Measurements from ENCODE around the gene LDOC1.
"Not testable (repeated sequence)": the region's sequence is repeated elsewhere in the genome, so short reads cannot be mapped to it uniquely, and the experiment has no call there.

The LDOC1 gene

GRCh38 chrX:141176586-141177451 lies at the start of gene LDOC1:
LDOC1 (minus strand) TSS chrX:141177129; CDS start chrX:141177021, 108 bp downstream.
- DNase-seq, result peak; percentile 81

- DNase-seq, result no peak
Measured at GRCh38 chrX:141221611-141222010, 44.7 kb upstream of the LDOC1 start.

- no peak for DNase-seq
Measured at GRCh38 chrX:141220342-141221008, 43.5 kb upstream of the LDOC1 start.

- DNase-seq, result no peak
Measured at GRCh38 chrX:141214196-141214595, 37.3 kb upstream of the LDOC1 start.

GRCh38 chrX:141201962-141202361 lies 25.0 kb upstream of the LDOC1 start:
- DNase-seq, result no peak

- DNase-seq, result not testable (repeated sequence)
Measured at GRCh38 chrX:141188573-141188972, 11.6 kb upstream of the LDOC1 start.

- no peak for DNase-seq
Measured at GRCh38 chrX:141185366-141185765, 8.4 kb upstream of the LDOC1 start.

GRCh38 chrX:141183000-141183399 lies 6.1 kb upstream of the LDOC1 start:
- DNase-seq, result no peak

GRCh38 chrX:141180851-141181250 lies 3.9 kb upstream of the LDOC1 start:
- no peak for DNase-seq

GRCh38 chrX:141175786-141176185 lies 1.1 kb downstream of the LDOC1 start:
- DNase-seq, result no peak

GRCh38 chrX:141164406-141164805 lies 12.5 kb downstream of the LDOC1 start:
- DNase-seq, result no peak

GRCh38 chrX:141158084-141158483 lies 18.8 kb downstream of the LDOC1 start:
- peak; percentile 1 for DNase-seq

GRCh38 chrX:141155231-141155630 lies 21.7 kb downstream of the LDOC1 start:
- DNase-seq, result not testable (repeated sequence)

GRCh38 chrX:141142946-141143345 lies 34.0 kb downstream of the LDOC1 start:
- no peak for DNase-seq

- no peak for DNase-seq
Measured at GRCh38 chrX:141133272-141133671, 43.7 kb downstream of the LDOC1 start.

GRCh38 chrX:141127146-141127545 lies 49.8 kb downstream of the LDOC1 start:
- no peak for DNase-seq
